GM19395 (cell line): ENCODE data around the gene KCNH1.
"Not testable (repeated sequence)": the region's sequence is repeated elsewhere in the genome, so short reads cannot be mapped to it uniquely, and the experiment has no call there.

Experiments used
- ATAC-seq: cut with Tn5 transposase; IDR thresholded peaks from one replicate; pipeline ENCODE4 v1.9.1; 2021; ENCODE audit warnings: mild to moderate bottlenecking, moderate library complexity; ENCODE audit not compliant: unreplicated experiment

The KCNH1 gene

GRCh38 chr1:210661520-210661919 is 472.4 kb downstream of the KCNH1 start:
- ATAC-seq = not testable (repeated sequence)

GRCh38 chr1:210657806-210658205 is 476.1 kb downstream of the KCNH1 start:
- ATAC-seq = no peak

GRCh38 chr1:210655511-210655910 is 478.4 kb downstream of the KCNH1 start:
- no peak for ATAC-seq

DNA sequence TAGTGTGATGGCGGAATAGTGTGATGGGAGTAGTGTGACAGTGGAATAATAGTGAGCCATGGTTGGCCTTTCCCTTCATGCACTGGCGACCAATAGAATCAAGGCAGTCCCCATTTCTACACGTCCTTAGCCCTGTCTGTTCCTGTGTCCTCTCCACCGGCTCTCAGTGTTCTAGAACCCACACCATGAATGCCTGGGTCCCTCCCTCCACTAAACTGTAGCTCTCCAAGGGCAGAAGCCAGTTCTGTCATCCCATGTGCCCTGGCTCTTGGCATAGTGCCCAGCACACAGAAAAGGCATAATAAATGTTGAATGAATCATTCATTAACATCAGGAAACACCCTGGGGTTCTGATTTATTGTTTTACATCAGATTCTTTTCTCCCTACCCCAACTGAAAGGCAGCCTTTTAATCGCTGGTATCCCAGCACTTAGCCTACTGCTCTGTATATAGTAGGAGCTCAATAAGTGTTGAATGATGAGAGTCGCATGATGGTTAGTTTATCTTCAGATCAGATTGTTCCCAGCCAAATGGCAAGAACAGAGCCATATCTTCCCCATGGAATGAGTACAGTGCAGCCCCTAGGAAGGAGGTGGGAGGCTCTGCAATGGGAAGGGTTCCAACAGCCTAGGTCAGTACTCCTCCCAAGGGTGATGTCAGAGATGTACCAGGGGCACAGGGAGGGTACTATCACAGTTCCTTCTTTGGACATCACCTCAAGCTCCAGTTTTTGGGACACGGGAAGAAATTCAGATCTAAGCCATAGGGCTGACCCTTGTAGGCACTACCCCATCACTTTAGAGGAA is 479.6 kb downstream of the KCNH1 start:
- ATAC-seq = no peak

- no peak for ATAC-seq
Measured at GRCh38 chr1:210653771-210654170, 480.2 kb downstream of the KCNH1 start.

GRCh38 chr1:210652329-210652954 is 481.5 kb downstream of the KCNH1 start:
- no peak for ATAC-seq

DNA sequence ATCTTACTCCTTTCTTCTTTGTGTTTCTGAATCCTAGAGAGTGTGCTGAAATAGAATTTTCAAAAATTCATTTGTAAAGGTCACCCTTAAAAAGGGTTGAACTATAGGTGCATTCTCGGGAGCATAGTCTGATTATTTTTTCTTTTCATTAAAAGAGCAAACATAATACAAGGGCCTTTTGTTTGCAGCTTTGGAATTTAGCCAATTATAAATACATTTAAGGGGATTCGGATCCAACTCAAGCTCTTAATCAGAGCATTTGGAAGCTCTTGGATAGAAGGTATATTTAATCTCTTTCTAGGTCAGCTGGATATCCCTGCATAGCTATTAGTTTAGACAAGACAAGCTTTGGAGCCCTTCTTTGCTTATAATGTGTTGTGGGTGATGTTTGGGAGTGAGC is 483.5 kb downstream of the KCNH1 start:
- ATAC-seq = no peak

- ATAC-seq = no peak
Measured at GRCh38 chr1:210648588-210649269, 485.2 kb downstream of the KCNH1 start.

DNA sequence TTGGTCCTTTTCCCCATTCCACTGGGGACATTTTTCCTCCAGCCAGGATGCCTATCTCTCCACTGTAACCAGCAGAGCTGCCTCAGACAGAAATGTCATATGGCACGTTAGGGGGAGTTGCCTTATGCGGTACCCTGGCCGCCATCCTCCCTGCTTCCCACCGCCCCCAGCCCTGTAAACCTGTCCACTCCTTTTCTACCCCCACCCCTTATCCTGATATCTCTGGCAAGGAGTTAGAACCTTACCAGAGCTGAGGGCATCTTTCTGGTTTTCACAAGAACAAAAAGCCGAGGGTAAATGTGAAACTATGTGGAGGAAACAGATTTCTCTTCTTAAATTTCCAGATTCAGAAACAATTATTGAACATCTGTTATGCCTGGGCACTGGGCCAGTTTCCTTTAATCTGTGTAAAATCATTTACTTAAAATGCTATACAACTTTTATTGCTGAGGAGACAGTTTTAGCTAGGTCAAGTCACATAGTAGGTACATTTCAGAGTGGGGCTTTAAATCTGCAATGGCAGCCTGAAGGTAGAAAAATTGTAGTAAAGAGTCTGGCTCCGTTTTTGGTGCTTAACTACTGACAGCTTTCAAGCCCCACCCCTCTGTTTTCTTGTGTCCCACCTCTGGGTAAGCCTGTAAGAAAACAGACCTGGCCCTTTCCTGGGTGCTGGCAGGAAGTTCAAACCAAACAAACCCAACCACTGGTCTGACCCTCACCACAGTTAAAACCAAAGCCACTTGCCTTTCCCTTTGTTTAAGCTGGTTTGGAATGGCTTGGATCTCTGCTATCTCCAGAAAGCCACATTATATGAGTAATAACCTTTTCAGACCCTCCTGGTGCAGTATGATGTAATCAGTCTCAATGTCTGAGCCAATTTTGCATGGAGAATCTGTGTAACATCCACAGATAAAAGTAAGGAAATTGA is 486.3 kb downstream of the KCNH1 start:
- ATAC-seq = no peak

DNA sequence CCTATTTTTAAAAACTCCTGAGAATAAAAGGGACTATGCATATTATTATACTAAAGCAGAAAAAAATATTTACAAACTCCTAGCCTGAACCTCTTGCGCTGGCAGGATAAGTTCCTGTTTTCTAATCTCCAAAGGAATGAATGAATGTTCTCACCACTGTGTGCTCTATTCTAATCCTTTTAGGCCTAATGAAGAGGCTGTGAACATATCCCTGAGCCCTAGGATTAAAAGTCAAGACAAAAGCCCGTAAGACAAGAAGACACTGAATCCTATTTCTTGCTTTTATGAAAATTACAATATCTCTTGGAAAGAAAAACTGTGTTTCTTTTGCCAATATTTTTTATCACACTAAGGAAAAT is 487.7 kb downstream of the KCNH1 start:
- ATAC-seq = no peak

DNA sequence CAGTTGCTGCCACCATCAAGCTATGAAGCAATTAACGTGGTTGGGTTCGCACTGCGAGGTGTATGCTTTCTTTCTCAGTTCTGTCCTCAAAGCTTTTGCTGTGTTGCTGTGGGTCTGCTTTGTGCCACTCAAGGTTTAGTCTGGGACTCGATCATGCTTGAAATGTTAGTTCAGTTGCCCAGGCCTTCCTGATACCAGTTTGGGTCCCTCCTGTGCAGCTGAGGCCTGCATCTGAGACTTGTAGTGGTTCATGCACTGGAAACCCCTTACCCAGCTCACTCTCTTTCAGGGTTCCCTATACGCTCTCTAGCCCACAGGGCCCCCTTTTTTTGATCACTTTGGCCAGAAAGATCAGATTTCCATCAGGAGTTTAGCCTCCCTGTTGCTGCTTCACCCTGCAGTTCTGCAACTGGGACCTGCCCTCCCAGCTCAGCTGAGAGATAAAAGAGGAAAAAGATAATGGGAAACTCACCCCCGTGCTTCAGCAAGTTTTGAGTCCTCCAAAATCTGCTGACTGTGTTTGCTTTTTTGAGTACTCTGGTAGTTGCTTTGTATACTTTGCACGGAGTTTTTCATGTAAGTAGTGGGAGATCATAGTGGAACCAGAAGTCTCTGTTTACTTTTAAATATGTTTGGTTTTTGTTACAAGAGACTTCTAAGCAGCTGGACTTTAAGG is 488.2 kb downstream of the KCNH1 start:
- ATAC-seq = no peak

DNA sequence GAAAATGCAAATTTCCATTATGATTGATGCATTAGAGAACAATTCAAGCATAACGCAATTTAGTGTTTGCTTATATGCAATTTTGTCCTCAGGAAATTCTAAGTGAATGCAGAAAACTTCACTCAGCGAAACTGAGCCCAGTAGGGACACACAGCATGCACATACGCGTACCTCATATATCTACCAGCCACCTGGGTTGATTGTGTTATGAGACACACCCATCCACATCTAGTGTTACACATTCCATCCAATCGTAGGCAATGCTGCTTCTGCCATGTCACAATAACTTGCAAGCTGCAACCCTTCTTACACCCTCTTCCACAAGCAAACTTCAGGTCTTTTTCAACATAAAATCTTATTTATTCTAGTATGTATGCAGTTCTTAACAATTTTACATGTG is 492.4 kb downstream of the KCNH1 start:
- ATAC-seq = no peak

DNA sequence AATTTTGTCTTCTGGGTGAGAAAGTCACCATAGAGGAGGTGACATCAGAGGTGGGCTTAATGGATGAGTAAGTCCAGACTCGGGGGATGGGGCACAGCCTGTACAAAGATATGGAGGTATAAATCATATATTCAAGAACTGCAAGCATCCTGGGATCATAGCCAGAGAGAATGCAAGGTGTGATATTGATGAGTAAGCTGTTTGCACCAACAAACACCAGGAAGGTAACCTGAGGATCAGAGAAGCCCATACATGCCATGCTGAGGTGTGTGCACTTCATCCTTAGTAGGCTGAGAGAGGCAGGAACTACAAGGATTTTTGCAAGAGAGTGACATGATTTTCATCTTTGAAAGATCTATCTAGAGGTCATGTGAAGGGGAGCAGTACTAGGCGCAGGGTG is 498.8 kb downstream of the KCNH1 start:
- no peak for ATAC-seq

- no peak for ATAC-seq
Measured at GRCh38 chr1:210633636-210634035, 500.3 kb downstream of the KCNH1 start.

DNA sequence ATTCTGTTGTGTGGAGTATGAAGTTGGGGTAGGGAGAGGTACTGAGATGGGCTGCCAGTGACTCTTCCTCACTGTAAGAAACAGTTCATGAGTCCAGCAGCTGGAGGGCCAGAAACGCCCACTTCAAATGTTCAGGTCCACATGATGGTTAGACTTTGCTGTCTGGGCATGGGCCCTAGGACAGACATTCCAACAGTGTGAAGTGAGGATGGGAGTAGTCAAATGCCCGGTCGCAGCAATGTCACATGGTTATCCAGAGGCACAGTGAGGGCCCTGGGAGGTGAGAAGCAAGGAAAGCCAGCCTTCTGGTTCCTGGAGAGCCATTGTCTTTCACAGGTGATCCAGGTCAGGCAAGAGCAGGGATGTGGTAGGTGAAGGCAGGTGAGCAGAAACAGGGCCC is 500.8 kb downstream of the KCNH1 start:
- ATAC-seq = no peak

DNA sequence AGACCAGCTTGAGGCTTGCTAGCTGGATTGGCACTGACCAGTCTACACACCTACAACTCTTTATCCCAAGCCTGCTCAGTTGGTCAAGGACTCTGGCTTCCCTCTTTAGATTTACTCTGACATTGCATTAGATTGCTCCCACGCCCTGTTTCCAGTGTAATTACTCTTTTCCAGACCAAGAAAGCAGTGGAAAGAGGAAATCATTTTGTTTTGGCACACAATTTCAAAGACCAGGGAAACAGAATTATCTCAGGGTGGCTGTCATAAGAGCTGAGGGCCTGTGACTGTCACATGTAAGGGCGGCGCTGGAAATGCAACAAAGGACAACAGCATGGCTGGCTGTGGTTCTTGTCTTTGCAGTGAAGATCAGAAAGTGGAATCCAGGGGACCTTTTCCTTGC is 502.5 kb downstream of the KCNH1 start:
- no peak for ATAC-seq

DNA sequence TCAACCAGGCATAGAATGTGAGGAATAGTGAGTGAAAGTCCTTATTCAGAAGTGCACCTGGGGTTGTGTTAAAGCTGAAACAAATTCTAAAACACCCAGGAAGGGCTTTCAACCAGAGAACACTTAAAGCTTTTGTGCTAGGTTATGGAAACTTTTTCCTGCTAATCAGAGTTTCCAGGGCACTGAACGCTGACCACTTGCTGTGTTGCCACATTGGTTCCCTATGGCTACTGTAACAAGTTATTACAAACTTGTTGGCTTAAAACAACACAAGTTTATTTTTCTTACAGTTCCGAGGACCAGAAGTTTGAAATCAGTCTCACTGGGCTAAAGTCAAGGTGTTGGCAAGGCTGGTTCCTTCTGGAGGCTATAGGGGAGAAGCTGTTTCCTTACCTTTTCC is 504.7 kb downstream of the KCNH1 start:
- ATAC-seq = no peak

DNA sequence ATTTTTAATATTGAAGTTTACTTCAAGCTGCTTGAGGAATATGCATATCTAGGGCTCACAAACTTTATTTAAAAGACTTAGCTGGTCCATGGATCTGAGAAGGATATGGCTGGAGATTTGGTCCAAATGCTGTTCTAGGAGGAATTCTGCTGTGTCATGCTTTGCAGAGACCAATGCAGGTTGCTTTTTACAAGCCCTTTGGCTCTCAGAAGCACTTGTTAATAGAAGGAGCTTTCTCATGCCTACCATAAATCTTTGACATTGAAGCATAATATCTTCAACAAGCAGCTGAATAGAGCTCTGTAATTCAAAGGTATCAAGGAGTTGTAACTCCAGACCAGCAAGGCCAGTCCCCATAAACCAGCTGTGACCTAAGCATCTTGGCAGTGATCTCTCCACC is 506.2 kb downstream of the KCNH1 start:
- ATAC-seq = no peak
